Endodermal cell (in vitro differentiated cells): ENCODE data around the gene NEGR1. TPM values are rescaled to one million over a fixed set of nuclear protein-coding genes. Genes with fewer than 3 reads are reported as not detected.

ENCODE experiments used
- DNase-seq: peaks from one replicate; pipeline ENCODE4 v3.0.0-alpha.2; 2017
- H3K27ac ChIP-seq: 2 replicates; pipeline ENCODE4 v1.5.1; 2013; ENCODE audit warnings: mild to moderate bottlenecking, low read depth, low read length, moderate library complexity
- H3K27me3 ChIP-seq: 2 replicates; pipeline ENCODE4 v1.6.1; 2013; ENCODE audit warnings: mild to moderate bottlenecking, low read length, moderate library complexity; ENCODE audit not compliant: insufficient read depth, control insufficient read depth, poor library complexity, severe bottlenecking
- H3K36me3 ChIP-seq: 2 replicates; pipeline ENCODE4 v1.7.0; 2013; ENCODE audit warnings: mild to moderate bottlenecking, low read length, moderate library complexity; ENCODE audit not compliant: control insufficient read depth, insufficient read depth
- H3K4me1 ChIP-seq: one replicate; pipeline ENCODE4 v1.7.0; 2013; ENCODE audit warnings: low read length; ENCODE audit not compliant: control insufficient read depth, insufficient read depth
- H3K4me3 ChIP-seq: 2 replicates; pipeline ENCODE4 v1.5.1; 2013; ENCODE audit warnings: mild to moderate bottlenecking, low read length, moderate library complexity
- H3K9ac ChIP-seq: 2 replicates; pipeline ENCODE4 v1.6.1; 2013; ENCODE audit warnings: mild to moderate bottlenecking, low read length, moderate library complexity; ENCODE audit not compliant: poor library complexity, severe bottlenecking; ENCODE audit errors: extremely low read depth
- H3K9me3 ChIP-seq: 2 replicates; pipeline ENCODE4 v1.6.1; 2013; ENCODE audit warnings: mild to moderate bottlenecking, low read length, moderate library complexity; ENCODE audit not compliant: control insufficient read depth
- H3K27ac Mint-ChIP-seq: 2 replicates; pipeline ENCODE4 v1.8.0; 2020; ENCODE audit warnings: mixed read lengths
- H3K27me3 Mint-ChIP-seq: 2 replicates; pipeline ENCODE4 v1.8.0; 2021; ENCODE audit warnings: mild to moderate bottlenecking, mixed read lengths; ENCODE audit not compliant: insufficient read depth
- H3K36me3 Mint-ChIP-seq: 2 replicates; pipeline ENCODE4 v1.8.0; 2020; ENCODE audit warnings: low read depth, mixed read lengths
- H3K4me1 Mint-ChIP-seq: 2 replicates; pipeline ENCODE4 v1.8.0; 2020; ENCODE audit warnings: mixed read lengths
- H3K4me3 Mint-ChIP-seq: 2 replicates; pipeline ENCODE4 v1.8.0; 2020; ENCODE audit warnings: mild to moderate bottlenecking, moderate library complexity, mixed read lengths
- H3K9me3 Mint-ChIP-seq: 2 replicates; pipeline ENCODE4 v1.8.0; 2020; ENCODE audit warnings: mild to moderate bottlenecking, mixed read lengths
- WGBS, 2 experiments: methylation state at CpG; one replicate each; pipeline versions ENCODE4 v1.1.5 to v1.1.7; 2013; ENCODE audit warnings: missing lambda C conversion rate in 2 of 2, mixed read lengths in 1 of 2; ENCODE audit not compliant: insufficient coverage in 1 of 2, insufficient read length in 1 of 2; 5-methylcytosine and 5-hydroxymethylcytosine counted together
- total RNA-seq, 2 donors: library from RNA; stranded (reverse); fragmentation: NEBNext Ultra II Directional in 1 of 2; extraction: Animal tissue kit (Norgen Biotek cat#: 25700) in 1 of 2; gene quantifications; 2 replicates in 1 of 2; 3 replicates in 1 of 2; pipeline ENCODE4 v1.2.1, GENCODE V29; 2021
- TF ChIP-seq, protein P1 (sequence below): fragments of 200-600 bp; sonication (generic); conservative IDR thresholded peaks from 2 replicates; pipeline ENCODE4 v1.5.0; 2021; ENCODE audit warnings: antibody characterized with exemption, mild to moderate bottlenecking

The NEGR1 gene
- total RNA-seq, 2 donors from 2014 or later = 1.5 to 2.1 TPM

DNA sequence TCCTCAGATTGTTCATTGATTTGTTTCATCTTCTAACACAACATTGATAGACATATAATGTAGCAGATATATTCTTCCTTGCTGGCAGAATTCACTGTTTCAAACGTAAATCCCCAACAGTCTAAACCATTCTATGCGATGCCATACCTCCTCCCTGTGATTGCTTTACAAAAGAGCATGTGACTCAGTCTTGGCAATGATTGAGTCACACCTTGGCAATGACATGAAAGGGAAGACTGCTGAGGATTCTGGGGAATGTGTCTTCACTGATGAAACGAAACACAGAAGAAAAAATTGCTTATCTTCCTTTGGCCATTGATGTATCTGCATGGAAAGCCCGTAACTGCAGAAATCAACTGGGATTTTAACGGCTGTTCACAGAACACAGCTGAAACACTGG is 791.9 kb downstream of the NEGR1 start:
- H3K9me3 Mint-ChIP-seq = no peaks in the 10 kb centered on the region
- no peaks in the 10 kb centered on the region for H3K27me3 Mint-ChIP-seq
- Histone ChIP-seq H3K9ac (no peak overlapping the region), H3K27ac (no peak overlapping the region), H3K36me3 (no peaks in the 10 kb centered on the region), H3K27me3 (no peaks in the 10 kb centered on the region), H3K9me3 (no peaks in the 10 kb centered on the region), H3K4me1 (no peaks in the 10 kb centered on the region), H3K4me3 (no peak overlapping the region)
- 83 to 85% methylated on average over 4 to 5 of the region's 5 CpGs for WGBS, 2 experiments
- no peak overlapping the region for H3K27ac Mint-ChIP-seq
- TF ChIP-seq, protein P1, sequence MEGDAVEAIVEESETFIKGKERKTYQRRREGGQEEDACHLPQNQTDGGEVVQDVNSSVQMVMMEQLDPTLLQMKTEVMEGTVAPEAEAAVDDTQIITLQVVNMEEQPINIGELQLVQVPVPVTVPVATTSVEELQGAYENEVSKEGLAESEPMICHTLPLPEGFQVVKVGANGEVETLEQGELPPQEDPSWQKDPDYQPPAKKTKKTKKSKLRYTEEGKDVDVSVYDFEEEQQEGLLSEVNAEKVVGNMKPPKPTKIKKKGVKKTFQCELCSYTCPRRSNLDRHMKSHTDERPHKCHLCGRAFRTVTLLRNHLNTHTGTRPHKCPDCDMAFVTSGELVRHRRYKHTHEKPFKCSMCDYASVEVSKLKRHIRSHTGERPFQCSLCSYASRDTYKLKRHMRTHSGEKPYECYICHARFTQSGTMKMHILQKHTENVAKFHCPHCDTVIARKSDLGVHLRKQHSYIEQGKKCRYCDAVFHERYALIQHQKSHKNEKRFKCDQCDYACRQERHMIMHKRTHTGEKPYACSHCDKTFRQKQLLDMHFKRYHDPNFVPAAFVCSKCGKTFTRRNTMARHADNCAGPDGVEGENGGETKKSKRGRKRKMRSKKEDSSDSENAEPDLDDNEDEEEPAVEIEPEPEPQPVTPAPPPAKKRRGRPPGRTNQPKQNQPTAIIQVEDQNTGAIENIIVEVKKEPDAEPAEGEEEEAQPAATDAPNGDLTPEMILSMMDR = no peak
- H3K36me3 Mint-ChIP-seq = no peaks in the 10 kb centered on the region
- H3K4me1 Mint-ChIP-seq = no peaks in the 10 kb centered on the region
- DNase-seq = no peak
- H3K4me3 Mint-ChIP-seq = no peak overlapping the region

DNA sequence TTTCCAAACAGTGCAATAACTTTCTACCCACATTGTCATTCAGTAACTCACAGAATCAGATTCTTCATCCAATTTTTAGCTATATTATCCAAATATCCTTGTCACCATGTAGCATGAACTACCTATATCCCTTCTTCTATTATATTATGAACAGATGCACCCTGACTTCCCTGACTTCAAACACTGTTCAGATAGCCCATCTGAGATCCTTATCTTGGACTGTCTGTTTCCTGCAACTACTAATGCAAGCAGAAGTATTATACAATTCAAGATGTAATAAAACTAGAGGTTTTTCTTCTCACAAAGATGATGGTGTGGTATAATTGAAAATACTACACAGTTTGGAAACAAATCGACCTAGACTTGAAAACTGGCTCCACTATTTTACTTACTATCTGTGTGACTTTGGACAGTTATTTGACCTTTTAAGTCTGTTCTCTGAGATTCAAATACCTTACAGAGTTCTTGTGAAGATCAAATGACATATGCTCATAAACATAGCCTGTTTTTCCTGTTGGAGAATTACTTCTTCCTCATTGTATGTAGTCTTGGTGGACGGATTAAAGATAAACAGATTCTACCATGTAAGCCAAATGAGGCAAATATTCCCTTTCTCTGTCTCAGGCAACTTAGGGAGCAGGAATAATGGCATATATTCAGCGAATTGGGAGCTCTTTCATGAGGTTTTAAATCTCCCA is 793.6 kb downstream of the NEGR1 start:
- no peaks in the 10 kb centered on the region for H3K27me3 ChIP-seq
- H3K27ac ChIP-seq = no peak overlapping the region
- H3K36me3 ChIP-seq = no peaks in the 10 kb centered on the region
- no peaks in the 10 kb centered on the region for H3K9me3 ChIP-seq
- H3K4me1 ChIP-seq = no peaks in the 10 kb centered on the region
- Mint-ChIP-seq H3K4me3 (no peak overlapping the region), H3K9me3 (no peaks in the 10 kb centered on the region), H3K36me3 (no peaks in the 10 kb centered on the region), H3K4me1 (no peaks in the 10 kb centered on the region), H3K27ac (no peak overlapping the region), H3K27me3 (no peaks in the 10 kb centered on the region)
- WGBS, 2 experiments = 86% methylated on average over 3 of the region's 3 CpGs; no CpG with 5 or more reads in 1 of the 2 experiments
- no peak overlapping the region for H3K9ac ChIP-seq
- TF ChIP-seq, protein P1 = no peak
- no peak overlapping the region for H3K4me3 ChIP-seq
- no peak for DNase-seq

DNA sequence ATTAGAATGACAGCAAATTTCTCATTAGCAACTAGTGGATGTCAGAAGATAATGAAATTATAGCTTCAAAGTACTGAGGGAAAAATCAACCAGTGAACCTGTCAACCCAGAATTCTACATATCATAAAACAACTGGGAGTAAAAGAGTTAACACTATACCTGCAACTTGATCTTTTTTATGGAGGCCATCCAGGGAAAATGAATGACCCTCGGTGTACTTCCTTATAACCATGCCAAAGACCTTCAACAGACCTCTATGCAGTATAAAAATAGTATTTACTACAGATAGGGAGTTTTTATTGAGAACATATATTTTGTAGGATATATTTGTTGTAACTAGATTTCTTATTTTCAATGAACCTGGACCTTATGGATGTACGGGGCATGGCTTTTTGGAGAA is 809.0 kb downstream of the NEGR1 start:
- H3K4me1 ChIP-seq = no peaks in the 10 kb centered on the region
- no peaks in the 10 kb centered on the region for H3K27me3 ChIP-seq
- peaks cover 25% of the 10 kb centered on the region for H3K9me3 ChIP-seq
- no peak overlapping the region for H3K4me3 Mint-ChIP-seq
- no peak overlapping the region for H3K4me3 ChIP-seq
- H3K27me3 Mint-ChIP-seq = peaks cover 8% of the 10 kb centered on the region
- no peak overlapping the region for H3K9ac ChIP-seq
- H3K27ac Mint-ChIP-seq = no peak overlapping the region
- no peaks in the 10 kb centered on the region for H3K36me3 ChIP-seq
- no peak for DNase-seq
- no peaks in the 10 kb centered on the region for H3K36me3 Mint-ChIP-seq
- H3K27ac ChIP-seq = no peak overlapping the region
- H3K9me3 Mint-ChIP-seq = peaks cover 21% of the 10 kb centered on the region
- H3K4me1 Mint-ChIP-seq = peaks cover 11% of the 10 kb centered on the region
- 100% methylated on average over 1 of the region's 2 CpGs; no CpG with 5 or more reads in 1 of the 2 experiments for WGBS, 2 experiments
- TF ChIP-seq, protein P1 = no peak
